ENCODE data around the gene SORCS2. TPM values are rescaled to one million over a fixed set of nuclear protein-coding genes. Genes with fewer than 3 reads are reported as not detected.

The SORCS2 gene
- total RNA-seq, 4 donors from 2014 or later, result 0.48 to 1.8 (median 0.68) TPM; not detected in 1

DNA sequence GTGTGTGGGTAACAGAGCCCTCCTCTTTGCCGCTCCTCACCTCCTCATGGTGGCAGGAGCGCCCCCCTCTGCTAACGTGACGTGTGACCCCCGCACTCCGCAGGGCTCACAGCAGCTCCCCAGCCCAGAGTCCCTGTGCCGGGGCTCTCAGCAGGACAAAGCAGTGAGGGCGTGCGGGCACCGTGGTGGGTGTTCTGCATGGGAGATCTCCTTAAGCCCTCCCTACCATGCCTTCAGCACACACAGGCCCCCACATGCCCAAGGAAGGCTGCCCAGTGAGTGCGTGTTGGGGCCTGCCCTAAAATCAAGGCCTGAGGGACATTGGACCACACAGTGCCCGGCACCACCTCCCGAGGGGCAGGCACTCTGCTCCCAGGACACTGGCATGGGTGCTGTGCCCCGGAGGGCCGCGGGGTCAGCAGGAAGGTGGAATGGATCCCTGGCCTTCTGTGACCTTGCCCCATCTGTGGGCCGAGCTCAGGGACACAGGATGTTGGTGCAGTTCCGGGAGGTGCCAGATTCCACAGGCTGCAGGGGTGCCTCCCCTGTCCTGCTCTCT is 232.3 kb downstream of the SORCS2 start:
- H3K27me3 ChIP-seq, result no peaks in the 10 kb centered on the region
- peak; percentile 1 for DNase-seq
- H3K27ac ChIP-seq, result no peak overlapping the region
- in situ Hi-C loops (cut with MboI; ENCODE audit: low pct_ligation_motif_present in 1 of 4, low pct_unique_long_range_greater_than_20kb in 1 of 4, low sequenced_read_pairs in 3 of 4), result no loop called here
- intact Hi-C loops (cut with DNase I; ENCODE audit: low total_unique reads), result no loop called here
- H3K36me3 ChIP-seq, result no peaks in the 10 kb centered on the region
- no peaks in the 10 kb centered on the region for H3K4me1 ChIP-seq
- TF ChIP-seq EP300 (IDR thresholded peaks at IDR 0.05; ENCODE audit: low read depth), result no peak
- TF ChIP-seq, protein P1, sequence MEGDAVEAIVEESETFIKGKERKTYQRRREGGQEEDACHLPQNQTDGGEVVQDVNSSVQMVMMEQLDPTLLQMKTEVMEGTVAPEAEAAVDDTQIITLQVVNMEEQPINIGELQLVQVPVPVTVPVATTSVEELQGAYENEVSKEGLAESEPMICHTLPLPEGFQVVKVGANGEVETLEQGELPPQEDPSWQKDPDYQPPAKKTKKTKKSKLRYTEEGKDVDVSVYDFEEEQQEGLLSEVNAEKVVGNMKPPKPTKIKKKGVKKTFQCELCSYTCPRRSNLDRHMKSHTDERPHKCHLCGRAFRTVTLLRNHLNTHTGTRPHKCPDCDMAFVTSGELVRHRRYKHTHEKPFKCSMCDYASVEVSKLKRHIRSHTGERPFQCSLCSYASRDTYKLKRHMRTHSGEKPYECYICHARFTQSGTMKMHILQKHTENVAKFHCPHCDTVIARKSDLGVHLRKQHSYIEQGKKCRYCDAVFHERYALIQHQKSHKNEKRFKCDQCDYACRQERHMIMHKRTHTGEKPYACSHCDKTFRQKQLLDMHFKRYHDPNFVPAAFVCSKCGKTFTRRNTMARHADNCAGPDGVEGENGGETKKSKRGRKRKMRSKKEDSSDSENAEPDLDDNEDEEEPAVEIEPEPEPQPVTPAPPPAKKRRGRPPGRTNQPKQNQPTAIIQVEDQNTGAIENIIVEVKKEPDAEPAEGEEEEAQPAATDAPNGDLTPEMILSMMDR (IDR thresholded peaks at IDR 0.05), result no peak
- TF ChIP-seq POLR2A (IDR thresholded peaks at IDR 0.05), result no peak
- no peak for TF ChIP-seq POLR2AphosphoS5 (IDR thresholded peaks at IDR 0.05)
- WGBS, 2 donors (ENCODE audit: low coverage in 1 of 2), result 80% methylated on average over 15 of the region's 18 CpGs; no CpG with 5 or more reads in 1 of the 2 donors
- no peaks in the 10 kb centered on the region for H3K9me3 ChIP-seq
- H3K4me3 ChIP-seq, result no peak overlapping the region

DNA sequence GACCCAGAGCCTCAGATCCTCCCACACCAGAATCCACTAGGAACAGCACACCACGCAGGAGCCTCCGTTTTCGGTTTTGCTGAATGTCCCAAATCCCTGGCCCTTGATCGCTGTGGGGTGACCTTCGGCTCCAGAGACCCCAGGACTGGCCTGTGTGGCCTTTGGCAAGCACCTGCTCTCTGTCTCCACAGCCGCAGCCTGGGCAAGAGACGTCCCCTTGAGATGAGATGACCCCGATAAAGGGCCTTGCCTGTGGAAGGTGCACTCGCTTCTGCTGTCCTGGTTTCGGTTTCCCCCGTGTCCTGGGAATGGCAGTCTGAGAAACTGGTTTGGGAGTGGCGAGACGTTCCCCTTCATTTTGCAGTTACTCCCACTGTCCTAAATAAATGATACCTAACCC is 232.8 kb downstream of the SORCS2 start:
- no peaks in the 10 kb centered on the region for H3K9me3 ChIP-seq
- intact Hi-C loops (cut with DNase I; ENCODE audit: low total_unique reads), result no loop called here
- no peaks in the 10 kb centered on the region for H3K36me3 ChIP-seq
- TF ChIP-seq POLR2AphosphoS5 (IDR thresholded peaks at IDR 0.05) (no peak), EP300 (IDR thresholded peaks at IDR 0.05; ENCODE audit: low read depth) (no peak), POLR2A (IDR thresholded peaks at IDR 0.05) (no peak)
- TF ChIP-seq, protein P1 (IDR thresholded peaks at IDR 0.05), result no peak
- H3K4me3 ChIP-seq, result no peak overlapping the region
- 81% methylated on average over 13 of the region's 13 CpGs; no CpG with 5 or more reads in 1 of the 2 donors for WGBS, 2 donors (ENCODE audit: low coverage in 1 of 2)
- in situ Hi-C loops (cut with MboI; ENCODE audit: low pct_ligation_motif_present in 1 of 4, low pct_unique_long_range_greater_than_20kb in 1 of 4, low sequenced_read_pairs in 3 of 4), result no loop called here
- no peaks in the 10 kb centered on the region for H3K27me3 ChIP-seq
- no peak overlapping the region for H3K27ac ChIP-seq
- DNase-seq, result peak; percentile 2
- no peaks in the 10 kb centered on the region for H3K4me1 ChIP-seq

DNA sequence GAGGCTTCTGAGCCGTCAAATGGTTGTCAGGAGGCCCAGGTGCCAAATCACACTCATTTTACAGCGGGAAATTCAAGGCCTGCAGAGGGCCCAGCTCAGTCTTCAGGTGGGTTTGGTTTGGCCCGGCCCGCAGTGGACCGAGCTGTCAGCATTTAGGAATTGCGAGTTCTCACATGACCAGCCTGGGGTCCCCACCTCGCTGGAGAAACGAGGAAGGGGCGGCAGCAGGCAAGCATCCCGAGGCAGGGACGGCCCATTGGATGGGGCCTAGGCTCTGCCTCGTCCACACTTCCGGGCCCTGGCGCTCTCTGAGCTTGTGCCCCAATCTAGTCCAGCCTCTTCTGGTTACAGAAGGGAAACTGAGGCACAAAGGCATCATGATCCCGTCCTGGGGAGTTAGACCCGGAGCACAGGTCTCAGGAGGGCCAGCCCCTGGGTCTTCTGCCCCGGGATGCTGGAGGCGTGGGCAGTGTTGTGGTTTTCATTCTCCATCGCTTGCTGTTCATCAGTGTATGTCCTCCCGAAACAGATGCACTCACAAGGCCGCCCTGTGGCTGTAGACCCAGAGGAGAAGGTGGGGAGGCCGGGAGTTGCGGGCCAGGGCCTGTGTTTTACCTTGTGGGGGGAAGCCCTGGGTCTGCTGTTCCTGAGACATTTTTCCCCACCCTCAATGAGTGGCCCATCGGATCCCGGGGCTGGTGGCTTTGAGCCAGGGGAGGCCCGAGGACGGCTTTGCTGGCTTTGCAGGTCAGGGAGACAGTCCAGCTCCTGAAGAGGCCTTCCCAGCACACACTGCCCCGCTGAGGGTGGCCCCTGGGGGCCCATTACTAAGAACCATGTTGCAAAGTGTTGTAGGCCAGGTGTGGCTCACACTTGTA is 233.5 kb downstream of the SORCS2 start:
- TF ChIP-seq POLR2A (IDR thresholded peaks at IDR 0.05) (no peak), POLR2AphosphoS5 (IDR thresholded peaks at IDR 0.05) (no peak), EP300 (IDR thresholded peaks at IDR 0.05; ENCODE audit: low read depth) (no peak)
- TF ChIP-seq, protein P1 (IDR thresholded peaks at IDR 0.05), result no peak
- no peak overlapping the region for H3K4me3 ChIP-seq
- no peaks in the 10 kb centered on the region for H3K4me1 ChIP-seq
- intact Hi-C loops (cut with DNase I; ENCODE audit: low total_unique reads), result no loop called here
- no peaks in the 10 kb centered on the region for H3K27me3 ChIP-seq
- peak; percentile 2 for DNase-seq
- no peaks in the 10 kb centered on the region for H3K9me3 ChIP-seq
- no peak overlapping the region for H3K27ac ChIP-seq
- in situ Hi-C loops (cut with MboI; ENCODE audit: low pct_ligation_motif_present in 1 of 4, low pct_unique_long_range_greater_than_20kb in 1 of 4, low sequenced_read_pairs in 3 of 4), result no loop called here
- no peaks in the 10 kb centered on the region for H3K36me3 ChIP-seq
- 85% methylated on average over 26 of the region's 28 CpGs; no CpG with 5 or more reads in 1 of the 2 donors for WGBS, 2 donors (ENCODE audit: low coverage in 1 of 2)

DNA sequence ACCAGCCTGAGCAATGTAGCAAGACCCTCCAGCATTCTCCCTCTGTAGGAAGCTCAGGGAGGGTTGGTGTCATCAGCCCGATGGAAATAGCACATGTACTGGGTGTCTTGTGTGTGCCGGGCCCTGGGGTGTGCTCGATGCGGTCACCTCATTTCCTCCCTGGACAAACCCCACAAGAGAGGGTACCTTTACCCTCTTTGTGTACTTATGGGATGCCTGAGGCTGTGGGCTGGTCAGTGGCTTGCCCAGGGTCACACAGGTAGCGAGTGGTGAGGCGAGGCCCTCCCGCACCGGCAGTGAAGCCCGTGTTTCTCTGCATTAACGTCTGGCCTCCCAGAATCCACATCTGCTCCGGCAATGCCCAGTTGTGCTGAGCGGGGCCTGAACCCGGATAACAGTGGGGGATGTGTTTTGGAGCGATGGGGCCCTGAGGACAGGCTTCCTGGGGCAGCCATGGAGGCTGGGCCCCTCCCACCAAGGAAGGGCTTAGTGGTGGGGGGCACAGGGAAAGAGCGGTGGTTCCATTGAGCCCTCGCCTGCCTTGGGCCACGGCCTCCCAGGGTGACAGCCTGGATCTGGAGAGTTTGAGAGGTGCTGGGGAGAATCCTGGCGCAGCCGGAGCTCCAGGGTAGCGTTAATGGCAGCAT is 234.3 kb downstream of the SORCS2 start:
- intact Hi-C loops (cut with DNase I; ENCODE audit: low total_unique reads) (no loop called here), in situ Hi-C loops (cut with MboI; ENCODE audit: low pct_ligation_motif_present in 1 of 4, low pct_unique_long_range_greater_than_20kb in 1 of 4, low sequenced_read_pairs in 3 of 4) (no loop called here)
- H3K27me3 ChIP-seq, result no peaks in the 10 kb centered on the region
- 85% methylated on average over 18 of the region's 20 CpGs; no CpG with 5 or more reads in 1 of the 2 donors for WGBS, 2 donors (ENCODE audit: low coverage in 1 of 2)
- peak; percentile 1 for DNase-seq
- H3K4me3 ChIP-seq, result no peak overlapping the region
- no peak overlapping the region for H3K27ac ChIP-seq
- TF ChIP-seq POLR2AphosphoS5 (IDR thresholded peaks at IDR 0.05), result no peak
- TF ChIP-seq POLR2A (IDR thresholded peaks at IDR 0.05), result no peak
- TF ChIP-seq, protein P1 (IDR thresholded peaks at IDR 0.05), result no peak
- TF ChIP-seq EP300 (IDR thresholded peaks at IDR 0.05; ENCODE audit: low read depth), result no peak
- no peaks in the 10 kb centered on the region for H3K36me3 ChIP-seq
- no peaks in the 10 kb centered on the region for H3K4me1 ChIP-seq
- no peaks in the 10 kb centered on the region for H3K9me3 ChIP-seq
